Measurements from ENCODE around the gene NBPF1. TPM values are rescaled to one million over a fixed set of nuclear protein-coding genes. Genes with fewer than 3 reads are reported as not detected.
"Not testable (repeated sequence)": the region's sequence is repeated elsewhere in the genome, so short reads cannot be mapped to it uniquely, and the experiment has no call there.

NBPF1 gene
- total and polyA plus RNA-seq, 2 experiments from 2014 or later: 18.6 to 21.2 TPM

GRCh38 chr1:16608838-16609560 lies 4.4 kb downstream of the NBPF1 start:
- H3K9me3 ChIP-seq (ENCODE audit: low read depth): no peaks in the 10 kb centered on the region
- H3K4me1 ChIP-seq (ENCODE audit: insufficient read depth): peaks cover 14% of the 10 kb centered on the region
- H2AFZ ChIP-seq: no peak overlapping the region
- H3K79me2 ChIP-seq (ENCODE audit: insufficient read depth): peaks cover 40% of the 10 kb centered on the region
- H4K20me1 ChIP-seq (ENCODE audit: insufficient read depth): no peaks in the 10 kb centered on the region
- peaks cover 10% of the 10 kb centered on the region for H3K36me3 ChIP-seq (ENCODE audit: low read depth)
- no peaks in the 10 kb centered on the region for H3K27me3 ChIP-seq (replicated peaks; ENCODE audit: insufficient read depth)
- no peak overlapping the region for H3K4me2 ChIP-seq (ENCODE audit: unreplicated experiment)
- no peak overlapping the region for H3K4me3 ChIP-seq
- in situ Hi-C loops (cut with MboI): loop anchor here (10.0 kb wide), 1 partner anchor 336 kb away; no protein-coding TSS in a partner anchor
- WGBS, 2 experiments (ENCODE audit: low coverage in 1 of 2, low lambda C conversion rate in 2 of 2, missing lambda C conversion rate in 2 of 2): 85 to 89% methylated on average over 9 of the region's 9 CpGs
- H3K27ac ChIP-seq: no peak overlapping the region
- DNase-seq: no peak
- peaks cover 14% of the 10 kb centered on the region for H3F3A ChIP-seq (ENCODE audit: insufficient read depth)
- H3K9me2 ChIP-seq (ENCODE audit: insufficient read depth): no peaks in the 10 kb centered on the region
- H3K9ac ChIP-seq: no peak overlapping the region
- TF ChIP-seq EZH2phosphoT487 (IDR thresholded peaks at IDR 0.05; ENCODE audit: insufficient read depth, low read depth): no peak
- TF ChIP-seq EZH2 (IDR thresholded peaks at IDR 0.05; ENCODE audit: insufficient read depth, poor library complexity, severe bottlenecking): no peak

GRCh38 chr1:16607853-16608815 lies 5.2 kb downstream of the NBPF1 start:
- in situ Hi-C loops (cut with MboI): loop anchor here (10.0 kb wide), 1 partner anchor 337 kb away; no protein-coding TSS in a partner anchor
- H4K20me1 ChIP-seq (ENCODE audit: insufficient read depth); H3K27me3 ChIP-seq (replicated peaks; ENCODE audit: insufficient read depth); H3K4me2 ChIP-seq (ENCODE audit: unreplicated experiment); H3K9me3 ChIP-seq (ENCODE audit: low read depth); H2AFZ ChIP-seq; H3K4me3 ChIP-seq; H3K27ac ChIP-seq; H3K9ac ChIP-seq; H3K9me2 ChIP-seq (ENCODE audit: insufficient read depth); DNase-seq: not testable (repeated sequence)
- H3K4me1 ChIP-seq (ENCODE audit: insufficient read depth): peaks cover 10% of the 10 kb centered on the region
- WGBS, 2 experiments (ENCODE audit: low coverage in 1 of 2, low lambda C conversion rate in 2 of 2, missing lambda C conversion rate in 2 of 2): 88 to 92% methylated on average over 10 of the region's 10 CpGs
- H3F3A ChIP-seq (ENCODE audit: insufficient read depth): peaks cover 14% of the 10 kb centered on the region
- peaks cover 40% of the 10 kb centered on the region for H3K79me2 ChIP-seq (ENCODE audit: insufficient read depth)
- peaks cover 10% of the 10 kb centered on the region for H3K36me3 ChIP-seq (ENCODE audit: low read depth)

- no peak overlapping the region for H2AFZ ChIP-seq
- no peak overlapping the region for H3K9ac ChIP-seq
- peaks cover 10% of the 10 kb centered on the region for H3K4me1 ChIP-seq (ENCODE audit: insufficient read depth)
- no peaks in the 10 kb centered on the region for H3K9me2 ChIP-seq (ENCODE audit: insufficient read depth)
- peaks cover 10% of the 10 kb centered on the region for H3K36me3 ChIP-seq (ENCODE audit: low read depth)
- H3K4me2 ChIP-seq (ENCODE audit: unreplicated experiment): no peak overlapping the region
- WGBS, 2 experiments (ENCODE audit: low coverage in 1 of 2, low lambda C conversion rate in 2 of 2, missing lambda C conversion rate in 2 of 2): 96 to 99% methylated on average over 2 of the region's 2 CpGs
- peaks cover 40% of the 10 kb centered on the region for H3K79me2 ChIP-seq (ENCODE audit: insufficient read depth)
- H3K27me3 ChIP-seq (replicated peaks; ENCODE audit: insufficient read depth): no peaks in the 10 kb centered on the region
- H3F3A ChIP-seq (ENCODE audit: insufficient read depth): peaks cover 10% of the 10 kb centered on the region
- H4K20me1 ChIP-seq (ENCODE audit: insufficient read depth): no peaks in the 10 kb centered on the region
- no peaks in the 10 kb centered on the region for H3K9me3 ChIP-seq (ENCODE audit: low read depth)
- no peak for TF ChIP-seq EZH2 (IDR thresholded peaks at IDR 0.05; ENCODE audit: insufficient read depth, poor library complexity, severe bottlenecking)
- no peak for TF ChIP-seq EZH2phosphoT487 (IDR thresholded peaks at IDR 0.05; ENCODE audit: insufficient read depth, low read depth)
- in situ Hi-C loops (cut with MboI): loop anchor here (10.0 kb wide), 1 partner anchor 337 kb away; no protein-coding TSS in a partner anchor
- no peak for DNase-seq
- no peak overlapping the region for H3K4me3 ChIP-seq
- no peak overlapping the region for H3K27ac ChIP-seq
These were observed 5.9 kb downstream of the NBPF1 start for GRCh38 chr1:16607433-16607851.

- not testable (repeated sequence) for H3K9ac ChIP-seq; H3K9me3 ChIP-seq (ENCODE audit: low read depth); H3K4me1 ChIP-seq (ENCODE audit: insufficient read depth); H3K27me3 ChIP-seq (replicated peaks; ENCODE audit: insufficient read depth); H3K4me3 ChIP-seq; H3K27ac ChIP-seq; H4K20me1 ChIP-seq (ENCODE audit: insufficient read depth); H2AFZ ChIP-seq; DNase-seq; H3K4me2 ChIP-seq (ENCODE audit: unreplicated experiment); H3K9me2 ChIP-seq (ENCODE audit: insufficient read depth); H3F3A ChIP-seq (ENCODE audit: insufficient read depth)
- in situ Hi-C loops (cut with MboI): loop anchor here (10.0 kb wide), 1 partner anchor 338 kb away; no protein-coding TSS in a partner anchor
- peaks cover 36% of the 10 kb centered on the region for H3K79me2 ChIP-seq (ENCODE audit: insufficient read depth)
- 88 to 91% methylated on average over 5 of the region's 5 CpGs for WGBS, 2 experiments (ENCODE audit: low coverage in 1 of 2, low lambda C conversion rate in 2 of 2, missing lambda C conversion rate in 2 of 2)
- H3K36me3 ChIP-seq (ENCODE audit: low read depth): peaks cover 10% of the 10 kb centered on the region
These were observed 6.5 kb downstream of the NBPF1 start for GRCh38 chr1:16606666-16607432.
